ENCODE measurements around the gene SDC1. TPM values are rescaled to one million over a fixed set of nuclear protein-coding genes. Genes with fewer than 3 reads are reported as not detected.

The SDC1 gene
- total RNA-seq, 1 experiment from 2014 or later: 22.3 TPM

- H3K27ac ChIP-seq (ENCODE audit: insufficient read length, low read depth, low read length): no peak overlapping the region
- H3K18ac ChIP-seq (ENCODE audit: insufficient read length, low read depth, low read length): no peak overlapping the region
- no peaks in the 10 kb centered on the region for H3K23me2 ChIP-seq (ENCODE audit: insufficient read length, low read depth, low read length, poor library complexity, severe bottlenecking)
- H3K56ac ChIP-seq (ENCODE audit: insufficient read length, low read depth, low read length): no peak overlapping the region
- no peak overlapping the region for H4K8ac ChIP-seq (replicated peaks; ENCODE audit: insufficient read length, low read depth, low read length)
- H2BK5ac ChIP-seq (ENCODE audit: insufficient read length, low read length): no peak overlapping the region
- TF ChIP-seq CTCF (conservative IDR thresholded peaks at IDR 0.05): no peak
- H2BK120ac ChIP-seq (ENCODE audit: low read depth, low read length, poor library complexity, severe bottlenecking): no peak overlapping the region
- H4K91ac ChIP-seq (ENCODE audit: insufficient read length, low read depth, low read length): no peak overlapping the region
- H3K4me3 Mint-ChIP-seq: no peak overlapping the region
- H2AFZ ChIP-seq (ENCODE audit: low read length): no peak overlapping the region
- H2BK20ac ChIP-seq (ENCODE audit: low read depth, low read length, poor library complexity, severe bottlenecking): no peak overlapping the region
- no CpG with 5 or more reads among the region's 7 CpGs for WGBS (ENCODE audit: extremely low coverage, insufficient read length, low lambda C conversion rate)
- no peak overlapping the region for H3T11ph ChIP-seq (ENCODE audit: low read length)
- no peak overlapping the region for H3K4ac ChIP-seq (ENCODE audit: low read depth, low read length)
- H3K9me3 Mint-ChIP-seq: no peaks in the 10 kb centered on the region
- no peak overlapping the region for H3K4me2 ChIP-seq (ENCODE audit: insufficient read depth, insufficient read length, low read length)
- H3K27ac Mint-ChIP-seq: no peak overlapping the region; a peak in 1 of 7 replicates
- H3K4me1 Mint-ChIP-seq: peaks cover 18% of the 10 kb centered on the region in 2 experiments
- H3K9me3 ChIP-seq (ENCODE audit: control insufficient read depth, low read depth, low read length): no peaks in the 10 kb centered on the region
- H3K4me1 ChIP-seq (ENCODE audit: insufficient read depth, low read length): no peaks in the 10 kb centered on the region
- H2BK15ac ChIP-seq (ENCODE audit: low read depth, low read length): no peak overlapping the region
- no peaks in the 10 kb centered on the region for H3K79me2 ChIP-seq (ENCODE audit: insufficient read depth, low read length)
- H3K27me3 Mint-ChIP-seq (ENCODE audit: low read depth): peaks cover 5% of the 10 kb centered on the region
- H3K36me3 Mint-ChIP-seq (ENCODE audit: insufficient read depth in 1 of 3, low read depth in 3 of 3): no peaks in the 10 kb centered on the region
- no peak overlapping the region for H3K23ac ChIP-seq (ENCODE audit: insufficient read length, low read depth, low read length)
- no peaks in the 10 kb centered on the region for H4K20me1 ChIP-seq (ENCODE audit: control insufficient read depth, insufficient read depth, insufficient read length)
- H3K79me1 ChIP-seq (ENCODE audit: insufficient read depth, low read depth, low read length, poor library complexity, severe bottlenecking): no peaks in the 10 kb centered on the region
- H3K14ac ChIP-seq (ENCODE audit: insufficient read depth, low read length): no peak overlapping the region
- H3K9ac ChIP-seq (ENCODE audit: extremely low read depth, insufficient read length, low read length): no peak overlapping the region
- H2BK12ac ChIP-seq (ENCODE audit: insufficient read length, low read depth, low read length): no peak overlapping the region
- no peaks in the 10 kb centered on the region for H3K27me3 ChIP-seq (ENCODE audit: insufficient read depth, low read length)
- H4K5ac ChIP-seq (ENCODE audit: insufficient read length, low read depth, low read length): no peak overlapping the region
- DNase-seq: no peak
- H2AK5ac ChIP-seq (ENCODE audit: insufficient read length, low read length): no peak overlapping the region
These were observed 43.2 kb downstream of the SDC1 start for GRCh38 chr2:20181761-20182160.
